ENCODE measurements around the gene AAK1.
A peak's percentile ranks its signal among the peaks of the same experiment; 100 is the strongest.
"Not testable (repeated sequence)": the region's sequence is repeated elsewhere in the genome, so short reads cannot be mapped to it uniquely, and the experiment has no call there.

Gene AAK1

GRCh38 chr2:69659941-69660483 is 16.5 kb upstream of the AAK1 start:
- no peak for DNase-seq (ENCODE audit: low spot score)

GRCh38 chr2:69659349-69659748 is 15.8 kb upstream of the AAK1 start:
- no peak for DNase-seq (ENCODE audit: low spot score)

- DNase-seq (ENCODE audit: low spot score), result no peak
Observed at GRCh38 chr2:69652206-69652605, 8.7 kb upstream of the AAK1 start.

- not testable (repeated sequence) for DNase-seq (ENCODE audit: low spot score)
Observed at GRCh38 chr2:69647196-69647595, 3.7 kb upstream of the AAK1 start.

GRCh38 chr2:69646714-69647113 is 3.2 kb upstream of the AAK1 start:
- no peak for DNase-seq (ENCODE audit: low spot score)

GRCh38 chr2:69645921-69646320 is 2.4 kb upstream of the AAK1 start:
- DNase-seq (ENCODE audit: low spot score), result peak; percentile 49

GRCh38 chr2:69645031-69645431 is 1.5 kb upstream of the AAK1 start:
- DNase-seq (ENCODE audit: low spot score), result peak; percentile 72

GRCh38 chr2:69644506-69644979 is 1.0 kb upstream of the AAK1 start:
- peak; percentile 23 for DNase-seq (ENCODE audit: low spot score)

GRCh38 chr2:69642709-69643601 is 584 bp downstream of the AAK1 start:
- peak; percentile 49 for DNase-seq (ENCODE audit: low spot score)

- no peak for DNase-seq (ENCODE audit: low spot score)
Observed at GRCh38 chr2:69641887-69642708, 1.4 kb downstream of the AAK1 start.

- no peak for DNase-seq (ENCODE audit: low spot score)
Observed at GRCh38 chr2:69641471-69641870, 2.1 kb downstream of the AAK1 start.

- DNase-seq (ENCODE audit: low spot score), result no peak
Observed at GRCh38 chr2:69639266-69639665, 4.3 kb downstream of the AAK1 start.

GRCh38 chr2:69638630-69639029 is 4.9 kb downstream of the AAK1 start:
- no peak for DNase-seq (ENCODE audit: low spot score)

- no peak for DNase-seq (ENCODE audit: low spot score)
Observed at GRCh38 chr2:69637923-69638322, 5.6 kb downstream of the AAK1 start.

GRCh38 chr2:69636395-69636794 is 7.1 kb downstream of the AAK1 start:
- no peak for DNase-seq (ENCODE audit: low spot score)

- no peak for DNase-seq (ENCODE audit: low spot score)
Observed at GRCh38 chr2:69635432-69635831, 8.1 kb downstream of the AAK1 start.

GRCh38 chr2:69634196-69634821 is 9.2 kb downstream of the AAK1 start:
- no peak for DNase-seq (ENCODE audit: low spot score)

- DNase-seq (ENCODE audit: low spot score), result no peak
Observed at GRCh38 chr2:69631402-69631801, 12.1 kb downstream of the AAK1 start.

GRCh38 chr2:69629921-69630608 is 13.5 kb downstream of the AAK1 start:
- DNase-seq (ENCODE audit: low spot score), result no peak

GRCh38 chr2:69628325-69629021 is 15.1 kb downstream of the AAK1 start:
- DNase-seq (ENCODE audit: low spot score), result no peak

Measured in CD4-positive, alpha-beta T cell treated with Interleukin-6 at 100 ng/mL for 8 hours (primary cell).